GM21825 (cell line): ENCODE data around the gene CASR.
A peak's percentile ranks its signal among the peaks of the same experiment; 100 is the strongest.

Experiments used
- ATAC-seq: cut with Tn5 transposase; IDR thresholded peaks from one replicate; pipeline ENCODE4 v1.9.1; 2021; ENCODE audit warnings: mild to moderate bottlenecking, moderate library complexity; ENCODE audit not compliant: unreplicated experiment

CASR gene

DNA sequence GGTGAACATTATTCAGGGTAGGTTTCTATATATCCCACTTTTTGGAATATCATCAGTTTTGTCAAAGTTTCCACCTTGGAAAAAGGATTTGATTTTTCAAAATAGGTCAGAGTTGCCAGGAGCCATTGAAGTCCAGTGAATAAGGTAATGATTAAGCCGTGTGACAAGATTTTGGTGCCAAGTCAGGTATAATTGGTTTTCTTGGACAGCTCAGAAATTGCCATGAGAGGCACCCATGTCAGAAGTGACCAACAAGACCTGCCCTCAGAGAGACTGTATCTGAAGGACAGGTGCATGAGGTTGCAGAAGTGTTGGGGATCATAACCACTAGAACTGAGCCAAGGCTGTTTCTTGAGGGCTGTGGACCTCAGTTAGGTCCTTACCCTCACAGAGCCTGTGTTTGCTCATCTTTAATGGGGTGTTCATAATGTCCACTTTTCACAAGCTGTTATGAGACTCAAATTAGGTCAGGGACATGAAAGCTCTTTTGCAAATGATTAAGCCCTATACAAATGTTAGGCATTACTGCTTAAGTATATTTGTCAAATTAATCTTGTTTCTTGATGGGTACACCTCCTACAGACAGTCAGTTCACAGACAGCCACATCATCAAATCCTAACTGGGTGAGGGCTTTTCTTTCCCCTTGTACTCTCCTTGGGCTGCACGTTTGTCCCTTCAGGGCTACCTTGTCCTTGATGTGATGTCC is 32.3 kb downstream of the CASR start:
- no peak for ATAC-seq

DNA sequence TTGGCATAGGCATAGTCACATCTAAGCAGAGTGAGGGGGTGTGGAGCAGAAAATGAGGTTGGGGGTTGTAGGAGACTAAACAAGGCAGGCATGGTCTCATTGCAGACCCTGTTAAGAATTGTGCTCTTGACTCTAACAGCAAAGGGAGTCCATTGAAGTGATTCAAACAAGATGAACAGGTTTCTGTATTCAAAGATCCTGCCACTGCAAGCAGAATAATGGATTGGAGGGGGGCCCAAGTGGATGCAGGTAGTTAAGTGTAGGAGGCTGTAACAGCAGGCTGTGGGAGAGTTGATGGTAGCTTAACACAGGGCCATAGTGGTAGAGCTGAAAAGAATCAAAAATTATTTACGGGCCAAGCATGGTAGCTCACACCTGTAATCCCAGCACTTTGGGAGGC is 34.4 kb downstream of the CASR start:
- no peak for ATAC-seq

DNA sequence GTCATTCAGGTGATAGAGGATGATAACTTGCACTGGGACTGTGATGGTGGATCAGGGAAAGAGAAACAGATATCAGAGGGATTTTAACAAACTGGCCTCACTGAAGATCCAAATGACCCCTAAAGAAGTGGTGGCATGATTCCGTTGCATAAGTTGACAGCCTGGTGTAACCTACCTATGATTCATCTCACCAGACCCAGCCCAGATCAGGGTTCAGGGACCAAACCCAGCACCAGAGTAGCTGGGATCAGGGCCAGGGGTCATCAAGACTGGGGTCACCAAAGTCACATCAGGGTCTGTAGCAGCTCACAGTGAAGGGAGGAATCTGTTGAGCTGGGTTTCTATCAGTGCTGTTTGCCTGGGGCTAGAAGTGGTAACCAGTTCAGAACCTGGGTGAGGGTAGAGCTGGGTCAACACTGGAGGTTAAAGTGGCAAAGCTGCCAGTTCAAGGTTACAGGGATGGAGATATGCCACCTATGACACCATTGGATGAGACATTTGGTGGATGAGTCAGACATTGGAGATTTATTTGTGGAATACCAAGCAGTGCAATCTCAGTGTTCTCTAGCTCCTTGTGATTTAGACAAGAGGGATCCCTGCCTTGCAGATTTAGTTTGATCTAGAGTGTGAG is 35.9 kb downstream of the CASR start:
- ATAC-seq: no peak

DNA sequence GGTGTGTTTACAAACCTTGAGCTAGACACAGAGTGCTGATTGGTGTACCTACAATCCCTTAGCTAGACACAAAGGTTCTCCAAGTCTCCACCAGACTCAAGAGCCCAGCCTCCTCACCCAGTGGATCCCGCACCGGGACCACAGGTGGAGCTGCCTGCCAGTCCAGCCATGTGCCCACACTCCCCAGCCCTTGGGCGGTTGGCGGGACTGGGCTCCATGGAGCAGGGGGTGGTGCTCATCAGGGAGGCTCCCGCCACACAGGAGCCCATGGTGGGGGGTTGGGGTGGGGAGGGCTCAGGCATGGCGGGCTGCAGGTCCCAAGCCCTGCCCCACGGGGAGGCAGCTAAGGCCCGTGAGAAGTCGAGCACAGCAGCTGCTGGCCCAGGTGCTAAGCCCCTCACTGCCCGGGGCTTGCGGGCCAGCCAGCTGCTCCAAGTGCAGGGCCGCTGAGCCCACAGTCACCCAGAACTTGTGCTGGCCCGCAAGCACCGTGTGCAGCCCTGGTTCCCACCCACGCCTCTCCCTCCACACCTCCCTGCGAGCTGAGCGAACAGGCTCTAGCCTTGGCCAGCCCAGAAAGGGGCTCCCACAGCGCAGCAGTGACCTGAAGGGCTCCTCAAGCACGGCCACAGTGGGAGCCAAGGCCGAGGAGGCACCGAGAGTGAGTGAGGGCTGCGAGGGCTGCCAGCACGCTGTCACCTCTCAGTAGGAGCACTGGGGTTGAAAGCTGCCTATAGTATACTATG is 43.7 kb downstream of the CASR start:
- ATAC-seq: no peak

DNA sequence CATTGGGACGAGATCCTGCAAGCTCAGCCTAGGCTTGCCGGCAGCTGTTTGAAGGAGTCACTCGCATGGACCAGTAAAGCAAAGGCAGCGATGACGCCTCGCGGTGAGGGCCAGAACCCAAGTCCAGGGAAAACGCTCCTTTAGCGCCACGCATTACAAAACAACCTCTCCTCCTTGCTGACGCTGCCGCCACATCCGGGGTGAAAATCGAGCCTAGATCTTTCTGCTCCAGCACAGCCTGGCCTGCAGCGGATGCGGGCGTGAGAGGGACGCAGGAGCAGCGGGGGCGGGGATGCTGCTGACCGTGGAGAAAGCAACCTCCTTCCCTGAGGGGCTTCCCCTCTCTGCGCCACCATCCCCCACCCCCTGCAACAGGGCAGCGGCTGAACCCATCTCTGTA is 46.7 kb downstream of the CASR start:
- no peak for ATAC-seq

DNA sequence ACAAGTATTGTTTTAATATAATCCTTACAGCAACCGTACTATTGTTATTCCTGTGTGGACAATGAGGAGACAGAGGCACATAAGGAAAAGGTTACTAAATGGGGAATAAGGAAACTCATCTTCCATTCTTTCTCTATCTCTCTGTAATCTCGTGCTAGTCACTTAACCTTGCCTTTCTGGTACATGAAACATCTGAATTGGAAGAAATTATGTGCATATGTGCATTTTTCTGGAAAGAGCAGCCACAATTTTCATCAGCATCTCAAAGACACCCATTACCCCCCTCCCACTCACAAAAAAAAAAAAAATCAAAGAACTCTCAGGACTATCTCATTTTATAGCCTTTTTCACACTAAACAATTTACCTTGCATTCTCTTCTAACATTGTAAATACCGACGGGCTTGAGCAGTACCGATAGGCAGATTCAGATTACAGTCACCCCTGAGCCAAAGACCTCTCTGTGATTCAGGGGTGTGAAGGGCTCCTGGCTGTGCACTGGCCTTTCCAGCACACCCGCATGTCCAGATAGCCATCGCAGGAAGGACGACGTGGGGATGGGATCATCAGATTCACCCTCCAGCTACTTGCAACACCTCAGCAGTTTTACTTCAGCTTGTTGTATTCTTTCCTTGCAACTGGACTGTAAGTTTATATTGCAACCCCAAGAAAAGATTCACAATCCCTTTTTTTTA is 48.1 kb downstream of the CASR start:
- no peak for ATAC-seq

DNA sequence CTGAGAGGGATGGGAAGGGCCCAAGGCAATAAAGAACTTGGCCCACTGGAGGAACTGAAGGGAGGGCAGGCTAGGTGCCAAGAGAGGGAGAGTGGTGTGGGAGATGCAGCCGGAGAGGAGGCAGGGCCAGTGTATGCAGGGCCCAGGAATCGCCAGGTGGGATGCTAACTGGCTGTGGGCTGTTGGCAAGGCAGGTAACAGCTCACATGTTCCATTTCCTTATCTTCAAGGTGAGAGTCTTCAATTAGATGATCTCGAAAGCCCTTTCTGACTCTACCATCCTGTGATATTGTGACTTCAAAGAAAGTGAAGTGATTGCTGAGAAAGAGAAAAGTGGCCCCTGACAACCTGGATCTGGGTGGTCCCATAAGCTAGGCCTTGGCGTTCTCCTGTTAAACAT is 49.0 kb downstream of the CASR start:
- no peak for ATAC-seq

DNA sequence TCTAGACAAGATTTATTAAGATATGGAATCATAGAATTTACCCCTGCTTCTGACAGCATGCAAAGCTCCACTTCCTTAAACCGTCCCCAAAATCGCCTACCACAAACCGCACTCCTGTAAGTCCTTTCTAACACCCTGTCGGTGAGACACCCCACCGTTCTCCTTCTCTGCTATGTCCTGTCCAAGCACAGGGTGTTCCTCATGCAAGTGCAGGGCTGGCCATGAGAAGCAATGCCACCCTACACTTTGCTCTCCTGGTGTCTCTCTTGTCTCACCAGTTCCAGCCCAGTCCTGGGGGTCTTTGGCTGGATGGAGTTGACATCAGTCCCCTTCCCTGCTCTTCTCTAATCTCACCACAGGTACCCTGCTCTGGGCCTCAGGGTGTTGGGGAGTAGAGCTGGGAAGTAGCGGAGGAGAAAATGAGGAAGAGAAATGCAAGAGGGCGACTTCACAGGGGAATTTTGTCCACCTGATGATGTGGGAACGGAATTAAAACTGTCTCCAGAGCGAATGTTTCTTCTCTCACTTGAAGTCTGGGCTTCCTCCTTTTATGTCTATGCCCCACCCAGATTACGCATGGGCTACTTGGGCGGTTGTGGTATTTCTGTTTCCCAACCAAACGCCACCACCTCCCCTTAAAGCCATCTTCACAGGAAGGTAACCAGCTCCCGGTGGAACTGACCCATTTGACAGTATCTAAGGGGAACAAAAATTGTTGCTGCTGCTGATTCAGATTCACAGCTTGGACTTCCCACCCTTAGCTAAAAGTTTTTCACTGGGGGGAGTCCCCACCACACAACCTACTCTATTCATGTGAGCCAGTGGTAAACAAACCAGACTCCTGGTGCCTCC is 49.9 kb downstream of the CASR start:
- peak; percentile 59 for ATAC-seq

DNA sequence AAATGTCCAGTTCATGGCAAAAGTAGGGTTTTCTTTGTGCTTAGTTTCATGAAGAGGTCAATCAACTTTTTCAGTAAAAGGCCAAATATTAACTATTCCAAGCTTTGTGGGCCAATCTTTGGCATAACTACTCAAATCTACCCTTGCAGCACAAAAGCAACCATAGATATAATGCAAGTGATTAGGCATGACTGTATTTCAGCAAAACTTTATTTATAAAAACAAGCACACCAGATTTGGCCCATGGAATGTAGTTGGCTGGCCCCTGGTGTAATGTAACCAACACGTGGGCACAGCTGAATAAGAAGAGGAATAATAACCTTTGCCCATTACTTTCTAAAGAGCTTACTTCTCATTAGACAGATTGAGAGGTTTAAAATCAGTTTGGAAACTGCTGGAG is 50.6 kb downstream of the CASR start:
- no peak for ATAC-seq

DNA sequence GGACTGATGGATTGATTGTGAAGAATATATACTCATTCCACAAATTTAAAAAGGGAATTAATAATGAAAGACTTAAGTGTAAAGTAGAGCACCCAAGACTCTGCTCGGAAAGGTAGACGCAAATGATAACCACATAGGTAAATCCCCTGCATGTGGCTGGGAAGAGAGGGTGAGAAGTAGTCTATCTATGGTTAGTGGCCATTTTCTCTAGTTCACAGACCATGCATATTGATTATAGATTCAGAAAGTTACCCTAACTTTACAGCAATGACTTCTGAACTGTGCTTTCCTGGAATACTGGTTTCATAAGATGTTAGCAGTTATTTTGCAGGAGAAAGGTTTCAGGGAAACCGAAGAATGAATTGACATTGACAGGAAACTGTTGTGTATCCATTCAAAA is 51.7 kb downstream of the CASR start:
- ATAC-seq: peak; percentile 37

DNA sequence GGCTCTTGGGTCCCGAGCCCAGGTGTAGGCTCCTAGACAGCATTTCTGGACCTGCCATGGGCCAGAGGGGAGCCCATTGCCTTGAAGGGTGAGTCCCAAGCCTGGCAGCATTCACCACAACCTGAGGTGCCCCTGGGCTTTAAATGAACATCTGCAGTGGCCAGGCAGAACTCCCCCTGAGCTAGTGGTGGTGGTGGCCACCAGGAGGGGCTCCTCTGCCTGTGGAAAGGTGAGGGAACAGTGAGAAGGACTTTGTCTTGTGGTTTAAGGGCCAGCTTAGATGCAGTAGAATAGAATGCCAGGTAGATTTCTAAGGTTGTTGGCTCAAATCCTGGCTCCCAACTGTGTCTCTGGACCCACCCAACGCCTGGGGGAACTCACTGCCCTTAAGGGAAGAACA is 55.6 kb downstream of the CASR start:
- no peak for ATAC-seq

DNA sequence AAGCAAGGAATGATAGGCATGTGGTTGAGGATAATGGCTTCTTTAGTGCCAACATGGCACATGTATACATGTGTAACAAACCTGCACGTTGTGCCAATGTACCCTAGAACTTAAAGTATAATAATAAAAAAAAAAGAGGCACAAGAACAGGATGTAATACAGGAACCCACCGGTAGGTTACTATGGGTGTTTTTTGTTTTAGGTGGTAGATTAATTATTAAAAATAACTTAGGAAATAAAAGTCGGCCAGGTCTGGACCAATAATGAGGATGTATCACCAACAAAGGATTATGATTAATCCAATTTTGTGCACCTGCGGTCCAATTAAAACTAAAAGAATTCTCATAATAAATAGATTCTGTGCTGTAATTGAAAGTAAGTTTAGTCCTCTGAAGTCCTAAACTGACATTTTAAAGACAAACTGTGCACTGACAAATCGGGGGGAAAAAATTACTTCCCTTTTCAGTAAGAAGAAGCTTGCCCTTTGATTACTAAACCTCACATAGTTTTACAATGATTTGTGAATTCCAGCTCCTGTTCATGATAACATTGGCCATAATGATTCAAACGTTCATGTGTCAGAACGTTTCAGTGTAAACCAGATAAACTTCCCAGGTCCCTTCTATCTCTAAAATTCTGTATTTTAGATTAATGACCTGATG is 62.2 kb downstream of the CASR start:
- ATAC-seq: no peak

DNA sequence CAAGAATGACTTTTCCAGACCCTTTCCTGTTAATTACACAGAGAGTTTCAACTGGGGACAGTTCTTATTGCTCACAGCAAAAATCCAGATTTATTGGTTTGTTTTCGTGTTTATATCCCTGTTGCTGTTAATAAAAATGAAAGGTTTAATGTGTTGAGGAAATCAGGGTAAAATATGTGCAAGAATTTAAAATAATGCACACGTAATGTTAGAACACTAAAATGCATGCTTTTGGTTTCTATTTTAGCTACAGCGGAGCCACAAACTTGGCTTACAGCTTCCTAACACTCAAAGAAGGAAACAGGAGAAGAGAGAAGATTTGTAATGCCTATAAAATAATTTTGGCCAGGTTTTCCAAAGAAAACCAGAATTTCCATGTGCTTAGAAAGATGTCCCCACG is 62.7 kb downstream of the CASR start:
- ATAC-seq: no peak

DNA sequence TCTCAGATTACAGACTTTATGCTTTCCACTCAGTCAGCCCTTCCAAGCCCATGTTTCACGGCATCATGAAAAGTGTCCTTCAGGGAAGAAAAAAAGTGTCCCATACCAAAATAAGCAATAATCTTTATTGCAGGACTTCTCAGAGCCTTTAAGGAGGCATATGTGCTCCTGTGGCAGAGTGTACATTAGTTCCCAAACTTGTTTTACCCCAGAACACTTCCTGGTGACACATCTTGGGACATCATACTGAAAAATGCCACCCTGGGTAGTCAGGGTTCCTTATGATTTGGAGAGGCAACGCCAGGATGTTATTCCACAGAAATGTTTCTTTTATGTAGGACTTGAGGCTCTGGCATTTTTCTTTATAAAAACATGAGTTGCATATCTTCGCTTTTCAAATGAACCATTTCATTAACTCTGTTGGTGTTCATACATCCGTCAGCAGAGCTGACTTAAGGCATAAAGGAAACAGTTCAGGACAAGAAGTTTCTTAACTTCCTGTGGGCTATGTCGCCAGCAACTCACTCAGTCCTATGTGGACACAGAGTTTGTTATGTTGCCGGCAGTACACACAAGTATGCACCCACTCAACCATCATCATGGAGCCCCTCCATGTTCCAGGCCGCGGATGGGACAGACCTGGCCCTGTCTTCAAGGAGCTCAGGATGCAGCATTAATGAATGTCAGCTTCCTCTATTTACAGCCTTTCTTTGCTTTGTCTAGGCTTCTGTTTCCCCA is 63.8 kb downstream of the CASR start:
- no peak for ATAC-seq

DNA sequence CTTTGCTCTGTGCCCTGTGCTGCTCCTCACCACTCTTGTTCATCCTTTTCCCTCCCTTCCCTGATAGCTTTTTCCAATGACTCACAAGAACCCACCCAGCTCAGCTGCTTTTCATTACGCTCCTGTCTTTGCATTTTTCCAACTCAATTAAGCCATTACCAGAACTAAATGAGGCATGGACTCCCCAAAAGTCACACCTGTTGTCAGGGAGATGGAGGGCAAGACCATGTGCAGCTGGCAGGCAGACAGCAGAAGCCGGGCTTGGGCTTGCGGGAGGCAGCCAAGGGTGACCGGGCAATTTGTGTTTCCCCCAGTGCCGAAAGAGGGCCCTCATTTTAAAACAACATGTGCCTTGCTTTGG is 64.3 kb downstream of the CASR start:
- no peak for ATAC-seq

DNA sequence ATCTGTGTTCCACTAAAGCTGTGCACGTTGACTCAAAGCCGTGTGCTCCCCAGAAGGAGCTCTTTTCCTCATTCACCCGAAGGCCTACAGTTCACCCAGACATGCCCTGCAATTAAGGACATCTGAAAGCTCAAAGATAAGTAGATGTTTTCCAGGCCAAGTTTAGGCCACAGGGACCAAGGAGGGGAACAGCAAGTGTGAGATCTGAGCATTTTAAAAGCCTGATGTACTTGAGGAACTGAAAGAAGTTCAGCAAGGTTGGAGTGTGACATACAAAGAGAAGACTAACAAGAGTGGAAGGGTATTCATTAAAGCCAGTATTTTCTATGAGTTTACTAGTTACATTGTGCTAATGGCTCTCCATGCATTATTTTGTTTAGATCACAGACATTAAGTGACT is 68.0 kb downstream of the CASR start:
- ATAC-seq: no peak

DNA sequence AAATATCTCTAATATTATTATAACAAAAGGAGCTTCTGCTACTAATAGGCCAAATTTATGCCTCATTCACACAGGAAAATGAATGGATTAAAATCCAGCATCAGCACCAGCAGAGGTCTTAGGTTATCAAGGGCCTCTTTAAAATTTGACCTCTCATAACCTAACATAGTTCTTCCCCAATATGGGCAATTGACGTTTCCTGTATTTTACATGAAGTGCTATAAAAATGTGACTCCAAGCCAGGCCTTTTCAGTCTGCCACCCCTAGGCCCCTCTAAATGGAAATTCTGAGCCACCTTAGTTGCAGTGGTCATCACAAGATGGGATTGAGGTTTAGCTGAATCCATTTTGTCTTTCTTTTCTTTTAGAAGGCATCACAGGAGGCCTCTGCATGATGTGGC is 70.1 kb downstream of the CASR start:
- no peak for ATAC-seq

DNA sequence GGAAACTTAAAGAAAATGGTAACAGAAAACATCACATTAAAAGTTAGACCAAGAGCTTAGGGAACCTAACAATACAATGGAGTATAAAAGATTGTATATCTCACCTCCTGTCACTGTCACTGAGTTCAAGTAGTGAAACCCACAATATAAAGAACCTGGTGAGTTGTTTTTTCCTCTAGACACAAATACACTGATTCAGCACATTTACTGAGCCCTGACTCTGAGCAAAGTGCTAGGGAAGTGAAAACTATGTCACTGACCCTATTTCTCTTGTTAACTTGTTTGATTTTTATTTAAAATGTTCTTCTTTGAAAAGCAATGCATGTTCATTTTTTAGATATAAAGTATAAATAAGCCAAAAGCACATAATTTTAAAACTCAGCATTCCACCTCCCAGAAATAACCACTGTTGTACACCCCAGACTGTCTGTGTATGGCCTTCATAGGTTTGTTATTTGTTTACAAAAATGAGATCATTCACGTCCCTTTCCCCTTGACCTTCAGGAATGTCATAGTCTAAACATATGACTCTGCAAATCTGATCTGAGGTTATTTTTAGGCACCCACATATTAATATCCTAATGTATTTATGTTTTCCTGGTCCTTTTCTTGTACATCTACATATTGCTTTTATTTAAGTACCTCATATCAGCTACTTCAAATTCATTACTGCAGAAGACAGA is 72.4 kb downstream of the CASR start:
- ATAC-seq: peak; percentile 76
